ENCODE data around the gene PHLDB2. TPM values are rescaled to one million over a fixed set of nuclear protein-coding genes. Genes with fewer than 3 reads are reported as not detected.

Gene PHLDB2
- total RNA-seq, 1 experiment from 2014 or later, result 13.2 TPM

DNA sequence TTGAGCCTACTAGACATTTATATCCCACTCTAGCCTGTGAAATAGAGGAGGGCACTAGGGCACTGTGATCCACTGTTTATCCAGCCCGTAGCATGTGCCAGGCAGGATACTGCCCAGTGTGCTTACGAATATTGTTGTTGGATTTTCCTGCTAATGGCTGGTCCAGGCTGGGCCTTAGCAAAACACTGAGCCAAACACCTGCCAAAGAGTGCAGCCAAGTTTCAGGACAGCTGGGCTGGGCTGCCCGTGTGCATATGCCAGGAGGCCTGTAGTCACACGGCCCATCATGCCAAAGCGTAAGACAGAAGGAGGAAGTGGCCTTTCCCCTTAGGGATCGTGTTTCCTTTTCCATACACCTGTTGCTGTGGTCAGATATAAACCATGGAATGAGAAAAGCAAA is 65.2 kb downstream of the PHLDB2 start:
- Histone ChIP-seq H3K27ac (ENCODE audit: insufficient read length, low read depth, low read length) (no peak overlapping the region), H2BK20ac (ENCODE audit: low read depth, low read length, poor library complexity, severe bottlenecking) (no peak overlapping the region), H4K5ac (ENCODE audit: insufficient read length, low read depth, low read length) (no peak overlapping the region), H2BK120ac (ENCODE audit: low read depth, low read length, poor library complexity, severe bottlenecking) (no peak overlapping the region), H2BK12ac (ENCODE audit: insufficient read length, low read depth, low read length) (no peak overlapping the region), H3K23me2 (ENCODE audit: insufficient read length, low read depth, low read length, poor library complexity, severe bottlenecking) (no peaks in the 10 kb centered on the region), H3T11ph (ENCODE audit: low read length) (no peak overlapping the region), H3K23ac (ENCODE audit: insufficient read length, low read depth, low read length) (no peak overlapping the region), H3K4me2 (ENCODE audit: insufficient read depth, insufficient read length, low read length) (no peak overlapping the region), H4K8ac (replicated peaks; ENCODE audit: insufficient read length, low read depth, low read length) (no peak overlapping the region), H3K4ac (ENCODE audit: low read depth, low read length) (no peak overlapping the region), H3K18ac (ENCODE audit: insufficient read length, low read depth, low read length) (no peak overlapping the region), H3K9ac (ENCODE audit: extremely low read depth, insufficient read length, low read length) (no peak overlapping the region), H3K56ac (ENCODE audit: insufficient read length, low read depth, low read length) (no peak overlapping the region), H2BK15ac (ENCODE audit: low read depth, low read length) (no peak overlapping the region), H2AK5ac (ENCODE audit: insufficient read length, low read length) (no peak overlapping the region), H4K20me1 (ENCODE audit: control insufficient read depth, insufficient read depth, insufficient read length) (no peaks in the 10 kb centered on the region), H3K14ac (ENCODE audit: insufficient read depth, low read length) (no peak overlapping the region; the same call in 1 of the 2 replicates), H3K27me3 (ENCODE audit: insufficient read depth, low read length) (peaks cover 7% of the 10 kb centered on the region), H3K9me3 (ENCODE audit: control insufficient read depth, low read depth, low read length) (no peaks in the 10 kb centered on the region), H2AFZ (ENCODE audit: low read length) (no peak overlapping the region), H3K79me2 (ENCODE audit: insufficient read depth, low read length) (no peaks in the 10 kb centered on the region), H3K4me1 (ENCODE audit: insufficient read depth, low read length) (no peaks in the 10 kb centered on the region; the same call in 1 of the 2 replicates), H2BK5ac (ENCODE audit: insufficient read length, low read length) (no peak overlapping the region), H4K91ac (ENCODE audit: insufficient read length, low read depth, low read length) (no peak overlapping the region), H3K79me1 (ENCODE audit: insufficient read depth, low read depth, low read length, poor library complexity, severe bottlenecking) (no peaks in the 10 kb centered on the region)
- WGBS (ENCODE audit: extremely low coverage, insufficient read length, low lambda C conversion rate), result no CpG with 5 or more reads among the region's 6 CpGs
- H3K4me3 Mint-ChIP-seq, result no peak overlapping the region
- H3K36me3 Mint-ChIP-seq (ENCODE audit: insufficient read depth in 1 of 3, low read depth in 3 of 3), result peaks cover 3 to 26% (median 26%) of the 10 kb centered on the region in 3 experiments; a peak in 6 of 7 replicates
- peaks cover 58% of the 10 kb centered on the region for H3K27me3 Mint-ChIP-seq (ENCODE audit: low read depth)
- H3K4me1 Mint-ChIP-seq, result peaks cover 14 to 25% of the 10 kb centered on the region in 2 experiments
- TF ChIP-seq, protein P1, sequence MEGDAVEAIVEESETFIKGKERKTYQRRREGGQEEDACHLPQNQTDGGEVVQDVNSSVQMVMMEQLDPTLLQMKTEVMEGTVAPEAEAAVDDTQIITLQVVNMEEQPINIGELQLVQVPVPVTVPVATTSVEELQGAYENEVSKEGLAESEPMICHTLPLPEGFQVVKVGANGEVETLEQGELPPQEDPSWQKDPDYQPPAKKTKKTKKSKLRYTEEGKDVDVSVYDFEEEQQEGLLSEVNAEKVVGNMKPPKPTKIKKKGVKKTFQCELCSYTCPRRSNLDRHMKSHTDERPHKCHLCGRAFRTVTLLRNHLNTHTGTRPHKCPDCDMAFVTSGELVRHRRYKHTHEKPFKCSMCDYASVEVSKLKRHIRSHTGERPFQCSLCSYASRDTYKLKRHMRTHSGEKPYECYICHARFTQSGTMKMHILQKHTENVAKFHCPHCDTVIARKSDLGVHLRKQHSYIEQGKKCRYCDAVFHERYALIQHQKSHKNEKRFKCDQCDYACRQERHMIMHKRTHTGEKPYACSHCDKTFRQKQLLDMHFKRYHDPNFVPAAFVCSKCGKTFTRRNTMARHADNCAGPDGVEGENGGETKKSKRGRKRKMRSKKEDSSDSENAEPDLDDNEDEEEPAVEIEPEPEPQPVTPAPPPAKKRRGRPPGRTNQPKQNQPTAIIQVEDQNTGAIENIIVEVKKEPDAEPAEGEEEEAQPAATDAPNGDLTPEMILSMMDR (conservative IDR thresholded peaks at IDR 0.05), result no peak
- no peaks in the 10 kb centered on the region; a peak in 1 of 5 replicates for H3K9me3 Mint-ChIP-seq
- no peak overlapping the region for H3K27ac Mint-ChIP-seq
- DNase-seq, result no peak

Measured in H9 (cell line).